Fibroblast of lung (primary cell): ENCODE data around the gene ARTN.

Source experiments
- EZH2 ChIP-seq: IDR thresholded peaks from 2 replicates; pipeline ENCODE4 v1.5.1; 2012; ENCODE audit warnings: low read length, control low read depth, mild to moderate bottlenecking; ENCODE audit errors: missing control alignments
- TF ChIP-seq, protein P1 (sequence below), 2 donors: IDR thresholded peaks in 1 of 2; conservative IDR thresholded peaks in 1 of 2; 1 replicate in 1 of 2; 2 replicates in 1 of 2; pipeline ENCODE4 v1.5.1; 2011 to 2012; ENCODE audit warnings: low read length in 2 of 2, control low read depth in 1 of 2, inconsistent platforms in 1 of 2, low read depth in 1 of 2, mild to moderate bottlenecking in 1 of 2

DNA sequence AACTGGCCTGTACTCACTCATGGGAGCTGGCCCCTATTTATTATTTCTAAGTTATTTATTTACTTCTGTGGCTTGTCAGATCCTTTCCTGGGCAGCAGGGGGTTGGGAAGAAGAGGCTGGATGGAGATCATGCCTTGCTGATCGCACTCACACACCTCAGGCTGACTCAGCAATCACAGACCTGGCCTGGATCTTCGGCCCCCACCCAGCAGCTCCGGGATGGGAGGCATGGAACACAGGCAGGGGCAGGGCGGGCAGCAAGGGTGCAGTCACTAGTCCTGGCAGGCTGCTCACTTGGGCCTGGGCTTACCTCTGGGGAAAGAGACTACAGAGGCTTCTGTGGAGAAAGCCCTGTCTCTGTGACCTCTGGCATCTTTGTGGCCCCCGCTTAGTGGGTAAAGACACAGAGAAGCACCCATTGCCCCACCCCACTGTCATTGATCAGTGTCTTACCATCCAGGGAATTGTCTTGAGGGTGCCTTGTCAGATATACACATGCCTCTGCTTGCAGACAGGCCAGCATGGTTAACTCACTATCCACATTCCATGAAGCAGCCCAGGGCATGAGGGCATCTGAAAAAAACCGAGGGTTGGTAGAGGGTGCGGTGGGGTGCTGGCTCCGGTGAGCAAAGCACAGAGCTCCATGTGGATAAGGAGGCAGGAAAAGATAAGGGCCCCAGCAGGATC lies 3.7 kb downstream of the ARTN start:
- TF ChIP-seq, protein P1, sequence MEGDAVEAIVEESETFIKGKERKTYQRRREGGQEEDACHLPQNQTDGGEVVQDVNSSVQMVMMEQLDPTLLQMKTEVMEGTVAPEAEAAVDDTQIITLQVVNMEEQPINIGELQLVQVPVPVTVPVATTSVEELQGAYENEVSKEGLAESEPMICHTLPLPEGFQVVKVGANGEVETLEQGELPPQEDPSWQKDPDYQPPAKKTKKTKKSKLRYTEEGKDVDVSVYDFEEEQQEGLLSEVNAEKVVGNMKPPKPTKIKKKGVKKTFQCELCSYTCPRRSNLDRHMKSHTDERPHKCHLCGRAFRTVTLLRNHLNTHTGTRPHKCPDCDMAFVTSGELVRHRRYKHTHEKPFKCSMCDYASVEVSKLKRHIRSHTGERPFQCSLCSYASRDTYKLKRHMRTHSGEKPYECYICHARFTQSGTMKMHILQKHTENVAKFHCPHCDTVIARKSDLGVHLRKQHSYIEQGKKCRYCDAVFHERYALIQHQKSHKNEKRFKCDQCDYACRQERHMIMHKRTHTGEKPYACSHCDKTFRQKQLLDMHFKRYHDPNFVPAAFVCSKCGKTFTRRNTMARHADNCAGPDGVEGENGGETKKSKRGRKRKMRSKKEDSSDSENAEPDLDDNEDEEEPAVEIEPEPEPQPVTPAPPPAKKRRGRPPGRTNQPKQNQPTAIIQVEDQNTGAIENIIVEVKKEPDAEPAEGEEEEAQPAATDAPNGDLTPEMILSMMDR (conservative IDR thresholded peaks at IDR 0.05 in 1 of 2, IDR thresholded peaks at IDR 0.05 in 1 of 2; ENCODE audit: low read depth in 1 of 2, low read length in 2 of 2): no peak
- no peak for TF ChIP-seq EZH2
